SK-N-SH treated with all-trans-retinoic acid at 6 μM for 48 hours (cell line): ENCODE measurements around the gene NFIA.

Experiments
- ATAC-seq: fragments of 200-7000 bp; cut with Tn5 transposase; 3 replicates; pipeline ENCODE4 v1.9.1; 2020; ENCODE audit warnings: mild to moderate bottlenecking, moderate library complexity
- ARNTL ChIP-seq: fragments of 450-650 bp; formaldehyde crosslinking; IDR thresholded peaks from 2 replicates; pipeline ENCODE4 v1.5.0; 2020; ENCODE audit warnings: low read depth, mild to moderate bottlenecking, moderate library complexity, borderline replicate concordance
- BACH2 ChIP-seq: fragments of 250-450 bp; sonication (Bioruptor Pico); IDR thresholded peaks from 2 replicates; pipeline ENCODE4 v1.9.0; 2021; ENCODE audit warnings: mild to moderate bottlenecking, borderline replicate concordance
- CSDC2 ChIP-seq: fragments of 250-450 bp; sonication (Bioruptor Pico); IDR thresholded peaks from 2 replicates; pipeline ENCODE4 v1.5.0; 2020; ENCODE audit warnings: mild to moderate bottlenecking, moderate library complexity
- ESRRG ChIP-seq: fragments of 250-450 bp; sonication (Bioruptor Pico); IDR thresholded peaks from 2 replicates; pipeline ENCODE4 v1.6.1; 2021; ENCODE audit warnings: mild to moderate bottlenecking
- GLIS3 ChIP-seq: fragments of 250-450 bp; sonication (Bioruptor Pico); IDR thresholded peaks from 2 replicates; pipeline ENCODE4 v1.5.0; 2020; ENCODE audit warnings: mild to moderate bottlenecking, moderate library complexity
- ISL1 ChIP-seq: fragments of 250-450 bp; sonication (Bioruptor Pico); IDR thresholded peaks from 2 replicates; pipeline ENCODE4 v2.1.2; 2022; ENCODE audit warnings: mild to moderate bottlenecking, moderate library complexity
- OSR1 ChIP-seq: fragments of 250-450 bp; sonication (Bioruptor Pico); IDR thresholded peaks from 2 replicates; pipeline ENCODE4 v1.8.0; 2022; ENCODE audit warnings: moderate library complexity, mild to moderate bottlenecking, inconsistent platforms
- PPARA ChIP-seq: fragments of 250-450 bp; sonication (Bioruptor Pico); IDR thresholded peaks from 2 replicates; pipeline ENCODE4 v1.5.0; 2020; ENCODE audit warnings: mild to moderate bottlenecking, borderline replicate concordance
- RARB ChIP-seq: fragments of 250-450 bp; sonication (Bioruptor Pico); IDR thresholded peaks from 2 replicates; pipeline ENCODE4 v1.8.0; 2021; ENCODE audit warnings: mild to moderate bottlenecking, moderate library complexity
- SNAI2 ChIP-seq: fragments of 250-450 bp; sonication (Bioruptor Pico); IDR thresholded peaks from 2 replicates; pipeline ENCODE4 v1.5.0; 2020; ENCODE audit warnings: mild to moderate bottlenecking, moderate library complexity
- TCF4 ChIP-seq: fragments of 250-450 bp; sonication (Bioruptor Pico); IDR thresholded peaks from 2 replicates; pipeline ENCODE4 v1.8.0; 2021; ENCODE audit warnings: mild to moderate bottlenecking, moderate library complexity, borderline replicate concordance
- TOX ChIP-seq: fragments of 250-450 bp; sonication (Bioruptor Pico); IDR thresholded peaks from 2 replicates; pipeline ENCODE4 v1.8.0; 2021; ENCODE audit warnings: mild to moderate bottlenecking, moderate library complexity, borderline replicate concordance
- ZC3H10 ChIP-seq: fragments of 250-450 bp; sonication (Bioruptor Pico); IDR thresholded peaks from 2 replicates; pipeline ENCODE4 v1.5.1; 2021; ENCODE audit warnings: mild to moderate bottlenecking, moderate library complexity
- ZFP3 ChIP-seq: fragments of 250-450 bp; sonication (Bioruptor Pico); IDR thresholded peaks from 2 replicates; pipeline ENCODE4 v1.5.0; 2020; ENCODE audit warnings: mild to moderate bottlenecking, moderate library complexity
- ZFP30 ChIP-seq: fragments of 450-650 bp; formaldehyde crosslinking; IDR thresholded peaks from 2 replicates; pipeline ENCODE4 v1.5.0; 2022; ENCODE audit warnings: mild to moderate bottlenecking, moderate library complexity
- ZNF565 ChIP-seq: fragments of 450-650 bp; formaldehyde crosslinking; conservative IDR thresholded peaks from 2 replicates; pipeline ENCODE4 v1.5.0; 2020; ENCODE audit warnings: low read depth, mild to moderate bottlenecking, moderate library complexity
- ZNF70 ChIP-seq: fragments of 450-650 bp; formaldehyde crosslinking; IDR thresholded peaks from 2 replicates; pipeline ENCODE4 v1.5.0; 2020; ENCODE audit warnings: mild to moderate bottlenecking, moderate library complexity
- ZNF8 ChIP-seq: fragments of 450-650 bp; formaldehyde crosslinking; IDR thresholded peaks from 2 replicates; pipeline ENCODE4 v1.5.0; 2020; ENCODE audit warnings: mild to moderate bottlenecking, moderate library complexity
- TF ChIP-seq, protein P1 (sequence below): fragments of 250-450 bp; sonication (Bioruptor Pico); IDR thresholded peaks from 2 replicates; pipeline ENCODE4 v1.5.1; 2021; ENCODE audit warnings: mild to moderate bottlenecking, moderate library complexity
- TF ChIP-seq, protein P2 (sequence below): fragments of 250-450 bp; sonication (Bioruptor Pico); IDR thresholded peaks from 2 replicates; pipeline ENCODE4 v1.8.0; 2020; ENCODE audit warnings: mild to moderate bottlenecking, moderate library complexity, borderline replicate concordance
- TF ChIP-seq, protein P3 (sequence below): fragments of 250-450 bp; sonication (Bioruptor Pico); IDR thresholded peaks from 2 replicates; pipeline ENCODE4 v1.5.1; 2020; ENCODE audit warnings: low read depth, mild to moderate bottlenecking, moderate library complexity
- TF ChIP-seq, protein P4 (sequence below): fragments of 250-450 bp; sonication (Bioruptor Pico); IDR thresholded peaks from 2 replicates; pipeline ENCODE4 v1.8.0; 2021; ENCODE audit warnings: low read depth, mild to moderate bottlenecking, moderate library complexity, borderline replicate concordance
- TF ChIP-seq, protein P5 (sequence below): fragments of 250-450 bp; sonication (Bioruptor Pico); IDR thresholded peaks from 2 replicates; pipeline ENCODE4 v1.5.0; 2020; ENCODE audit warnings: mild to moderate bottlenecking, moderate library complexity

Gene NFIA

DNA sequence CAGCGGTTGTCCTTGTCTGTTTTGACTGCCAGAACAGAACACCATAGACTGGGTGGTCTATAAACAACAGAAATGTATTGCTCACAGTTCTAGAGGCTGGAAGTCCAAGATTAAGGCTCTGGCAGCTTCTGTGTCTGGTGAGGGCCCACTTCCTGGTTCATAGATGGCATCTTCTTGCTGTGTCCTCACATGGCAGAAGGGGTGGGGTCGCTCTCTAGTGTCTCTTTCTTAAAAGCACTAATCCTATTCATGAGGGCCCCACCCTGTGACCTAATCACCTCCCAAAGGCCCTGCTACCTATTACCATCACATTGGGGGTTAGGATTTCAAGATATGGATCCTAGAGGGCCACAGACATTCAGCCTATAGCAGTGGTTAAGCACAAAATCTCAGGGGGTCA, 304.4 kb downstream of the NFIA start:
- TF ChIP-seq ZNF70 (CRISPR knock-in tag) (no peak), TCF4 (CRISPR knock-in tag) (no peak)
- TF ChIP-seq, protein P1, sequence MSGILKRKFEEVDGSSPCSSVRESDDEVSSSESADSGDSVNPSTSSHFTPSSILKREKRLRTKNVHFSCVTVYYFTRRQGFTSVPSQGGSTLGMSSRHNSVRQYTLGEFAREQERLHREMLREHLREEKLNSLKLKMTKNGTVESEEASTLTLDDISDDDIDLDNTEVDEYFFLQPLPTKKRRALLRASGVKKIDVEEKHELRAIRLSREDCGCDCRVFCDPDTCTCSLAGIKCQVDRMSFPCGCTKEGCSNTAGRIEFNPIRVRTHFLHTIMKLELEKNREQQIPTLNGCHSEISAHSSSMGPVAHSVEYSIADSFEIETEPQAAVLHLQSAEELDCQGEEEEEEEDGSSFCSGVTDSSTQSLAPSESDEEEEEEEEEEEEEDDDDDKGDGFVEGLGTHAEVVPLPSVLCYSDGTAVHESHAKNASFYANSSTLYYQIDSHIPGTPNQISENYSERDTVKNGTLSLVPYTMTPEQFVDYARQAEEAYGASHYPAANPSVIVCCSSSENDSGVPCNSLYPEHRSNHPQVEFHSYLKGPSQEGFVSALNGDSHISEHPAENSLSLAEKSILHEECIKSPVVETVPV (CRISPR knock-in tag): no peak
- TF ChIP-seq, all 23 proteins: peak for 0
- ATAC-seq: no peak

DNA sequence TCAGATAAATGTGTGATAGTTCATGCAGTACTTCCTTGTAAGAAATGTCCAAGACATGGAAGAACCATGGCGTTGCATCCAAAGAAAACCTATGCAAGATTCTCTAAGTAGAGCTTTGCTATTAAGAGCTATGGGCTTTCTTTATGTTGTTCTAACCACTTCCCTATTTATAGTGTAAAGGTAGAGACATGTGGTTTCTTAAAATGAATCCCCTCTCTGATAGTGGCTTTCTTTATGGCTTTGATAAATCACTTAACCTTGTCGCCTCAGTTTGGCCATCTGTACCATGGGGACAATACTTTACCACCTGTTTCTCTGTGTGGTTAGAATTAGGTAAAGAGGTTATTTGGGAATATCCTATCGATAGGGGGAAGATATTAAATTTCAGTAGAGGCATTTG, 305.5 kb downstream of the NFIA start:
- TF ChIP-seq OSR1 (no peak), PPARA (CRISPR knock-in tag) (no peak), GLIS3 (CRISPR knock-in tag) (no peak), ZNF565 (CRISPR knock-in tag) (no peak), ZNF8 (CRISPR knock-in tag) (no peak), ZNF70 (CRISPR knock-in tag) (no peak), TCF4 (CRISPR knock-in tag) (no peak), ISL1 (CRISPR knock-in tag) (no peak), CSDC2 (CRISPR knock-in tag) (no peak), TOX (no peak), ARNTL (CRISPR knock-in tag) (no peak), ZFP30 (no peak), SNAI2 (CRISPR knock-in tag) (no peak), ZC3H10 (CRISPR knock-in tag) (no peak), ESRRG (CRISPR knock-in tag) (no peak)
- TF ChIP-seq, protein P2, sequence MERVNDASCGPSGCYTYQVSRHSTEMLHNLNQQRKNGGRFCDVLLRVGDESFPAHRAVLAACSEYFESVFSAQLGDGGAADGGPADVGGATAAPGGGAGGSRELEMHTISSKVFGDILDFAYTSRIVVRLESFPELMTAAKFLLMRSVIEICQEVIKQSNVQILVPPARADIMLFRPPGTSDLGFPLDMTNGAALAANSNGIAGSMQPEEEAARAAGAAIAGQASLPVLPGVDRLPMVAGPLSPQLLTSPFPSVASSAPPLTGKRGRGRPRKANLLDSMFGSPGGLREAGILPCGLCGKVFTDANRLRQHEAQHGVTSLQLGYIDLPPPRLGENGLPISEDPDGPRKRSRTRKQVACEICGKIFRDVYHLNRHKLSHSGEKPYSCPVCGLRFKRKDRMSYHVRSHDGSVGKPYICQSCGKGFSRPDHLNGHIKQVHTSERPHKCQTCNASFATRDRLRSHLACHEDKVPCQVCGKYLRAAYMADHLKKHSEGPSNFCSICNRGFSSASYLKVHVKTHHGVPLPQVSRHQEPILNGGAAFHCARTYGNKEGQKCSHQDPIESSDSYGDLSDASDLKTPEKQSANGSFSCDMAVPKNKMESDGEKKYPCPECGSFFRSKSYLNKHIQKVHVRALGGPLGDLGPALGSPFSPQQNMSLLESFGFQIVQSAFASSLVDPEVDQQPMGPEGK: no peak
- TF ChIP-seq, protein P3, sequence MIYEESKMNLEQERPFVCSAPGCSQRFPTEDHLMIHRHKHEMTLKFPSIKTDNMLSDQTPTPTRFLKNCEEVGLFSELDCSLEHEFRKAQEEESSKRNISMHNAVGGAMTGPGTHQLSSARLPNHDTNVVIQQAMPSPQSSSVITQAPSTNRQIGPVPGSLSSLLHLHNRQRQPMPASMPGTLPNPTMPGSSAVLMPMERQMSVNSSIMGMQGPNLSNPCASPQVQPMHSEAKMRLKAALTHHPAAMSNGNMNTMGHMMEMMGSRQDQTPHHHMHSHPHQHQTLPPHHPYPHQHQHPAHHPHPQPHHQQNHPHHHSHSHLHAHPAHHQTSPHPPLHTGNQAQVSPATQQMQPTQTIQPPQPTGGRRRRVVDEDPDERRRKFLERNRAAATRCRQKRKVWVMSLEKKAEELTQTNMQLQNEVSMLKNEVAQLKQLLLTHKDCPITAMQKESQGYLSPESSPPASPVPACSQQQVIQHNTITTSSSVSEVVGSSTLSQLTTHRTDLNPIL (CRISPR knock-in tag): no peak
- TF ChIP-seq, protein P4, sequence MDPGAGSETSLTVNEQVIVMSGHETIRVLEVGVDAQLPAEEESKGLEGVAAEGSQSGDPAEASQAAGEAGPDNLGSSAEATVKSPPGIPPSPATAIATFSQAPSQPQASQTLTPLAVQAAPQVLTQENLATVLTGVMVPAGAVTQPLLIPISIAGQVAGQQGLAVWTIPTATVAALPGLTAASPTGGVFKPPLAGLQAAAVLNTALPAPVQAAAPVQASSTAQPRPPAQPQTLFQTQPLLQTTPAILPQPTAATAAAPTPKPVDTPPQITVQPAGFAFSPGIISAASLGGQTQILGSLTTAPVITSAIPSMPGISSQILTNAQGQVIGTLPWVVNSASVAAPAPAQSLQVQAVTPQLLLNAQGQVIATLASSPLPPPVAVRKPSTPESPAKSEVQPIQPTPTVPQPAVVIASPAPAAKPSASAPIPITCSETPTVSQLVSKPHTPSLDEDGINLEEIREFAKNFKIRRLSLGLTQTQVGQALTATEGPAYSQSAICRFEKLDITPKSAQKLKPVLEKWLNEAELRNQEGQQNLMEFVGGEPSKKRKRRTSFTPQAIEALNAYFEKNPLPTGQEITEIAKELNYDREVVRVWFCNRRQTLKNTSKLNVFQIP (CRISPR knock-in tag): no peak
- no peak for ATAC-seq

DNA sequence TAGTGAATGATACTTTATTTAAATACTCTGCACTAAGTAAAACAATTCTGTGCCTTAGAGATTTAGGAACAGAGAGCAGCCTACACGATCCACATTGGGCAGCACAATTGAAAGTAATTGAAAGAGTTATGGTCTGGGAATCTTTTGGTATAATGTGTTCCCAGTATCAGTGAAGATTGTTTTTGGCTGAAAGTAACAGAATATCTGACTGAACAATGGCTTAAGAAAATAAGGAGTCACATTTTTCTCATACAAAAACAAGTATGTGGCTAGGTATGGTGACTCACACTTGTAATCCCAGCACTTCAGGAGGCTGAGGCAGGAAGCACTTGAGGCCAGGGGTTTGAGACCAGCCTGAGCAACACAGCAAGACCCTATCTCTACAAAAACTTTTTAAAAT, 306.2 kb downstream of the NFIA start:
- ATAC-seq: no peak
- TF ChIP-seq, protein P3 (CRISPR knock-in tag): no peak
- TF ChIP-seq ZC3H10 (CRISPR knock-in tag) (no peak), ZNF70 (CRISPR knock-in tag) (no peak), ZFP3 (CRISPR knock-in tag) (no peak), SNAI2 (CRISPR knock-in tag) (no peak), ESRRG (CRISPR knock-in tag) (no peak), RARB (CRISPR knock-in tag) (no peak), BACH2 (CRISPR knock-in tag) (no peak), TCF4 (CRISPR knock-in tag) (no peak), PPARA (CRISPR knock-in tag) (no peak)
- TF ChIP-seq, protein P5, sequence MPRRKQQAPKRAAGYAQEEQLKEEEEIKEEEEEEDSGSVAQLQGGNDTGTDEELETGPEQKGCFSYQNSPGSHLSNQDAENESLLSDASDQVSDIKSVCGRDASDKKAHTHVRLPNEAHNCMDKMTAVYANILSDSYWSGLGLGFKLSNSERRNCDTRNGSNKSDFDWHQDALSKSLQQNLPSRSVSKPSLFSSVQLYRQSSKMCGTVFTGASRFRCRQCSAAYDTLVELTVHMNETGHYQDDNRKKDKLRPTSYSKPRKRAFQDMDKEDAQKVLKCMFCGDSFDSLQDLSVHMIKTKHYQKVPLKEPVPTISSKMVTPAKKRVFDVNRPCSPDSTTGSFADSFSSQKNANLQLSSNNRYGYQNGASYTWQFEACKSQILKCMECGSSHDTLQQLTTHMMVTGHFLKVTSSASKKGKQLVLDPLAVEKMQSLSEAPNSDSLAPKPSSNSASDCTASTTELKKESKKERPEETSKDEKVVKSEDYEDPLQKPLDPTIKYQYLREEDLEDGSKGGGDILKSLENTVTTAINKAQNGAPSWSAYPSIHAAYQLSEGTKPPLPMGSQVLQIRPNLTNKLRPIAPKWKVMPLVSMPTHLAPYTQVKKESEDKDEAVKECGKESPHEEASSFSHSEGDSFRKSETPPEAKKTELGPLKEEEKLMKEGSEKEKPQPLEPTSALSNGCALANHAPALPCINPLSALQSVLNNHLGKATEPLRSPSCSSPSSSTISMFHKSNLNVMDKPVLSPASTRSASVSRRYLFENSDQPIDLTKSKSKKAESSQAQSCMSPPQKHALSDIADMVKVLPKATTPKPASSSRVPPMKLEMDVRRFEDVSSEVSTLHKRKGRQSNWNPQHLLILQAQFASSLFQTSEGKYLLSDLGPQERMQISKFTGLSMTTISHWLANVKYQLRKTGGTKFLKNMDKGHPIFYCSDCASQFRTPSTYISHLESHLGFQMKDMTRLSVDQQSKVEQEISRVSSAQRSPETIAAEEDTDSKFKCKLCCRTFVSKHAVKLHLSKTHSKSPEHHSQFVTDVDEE (CRISPR knock-in tag): no peak
- TF ChIP-seq, protein P2: no peak
- TF ChIP-seq, protein P1 (CRISPR knock-in tag): no peak
